Fibroblast of mammary gland (primary cell): ENCODE measurements around the gene ARHGAP4.

ENCODE experiments used
- DNase-seq: peaks from one replicate; pipeline ENCODE4 v3.0.0-alpha.2; 2010; ENCODE audit warnings: low read depth
- H3K4me3 ChIP-seq: 2 replicates; pipeline ENCODE4 v1.5.1; 2011; ENCODE audit warnings: low read depth, mild to moderate bottlenecking, low read length, moderate library complexity; ENCODE audit not compliant: control insufficient read depth
- TF ChIP-seq, protein P1 (sequence below): conservative IDR thresholded peaks from 2 replicates; pipeline ENCODE4 v1.5.1; 2011; ENCODE audit warnings: low read depth, low read length, inconsistent platforms; ENCODE audit not compliant: control insufficient read depth, insufficient read depth

Gene ARHGAP4

DNA sequence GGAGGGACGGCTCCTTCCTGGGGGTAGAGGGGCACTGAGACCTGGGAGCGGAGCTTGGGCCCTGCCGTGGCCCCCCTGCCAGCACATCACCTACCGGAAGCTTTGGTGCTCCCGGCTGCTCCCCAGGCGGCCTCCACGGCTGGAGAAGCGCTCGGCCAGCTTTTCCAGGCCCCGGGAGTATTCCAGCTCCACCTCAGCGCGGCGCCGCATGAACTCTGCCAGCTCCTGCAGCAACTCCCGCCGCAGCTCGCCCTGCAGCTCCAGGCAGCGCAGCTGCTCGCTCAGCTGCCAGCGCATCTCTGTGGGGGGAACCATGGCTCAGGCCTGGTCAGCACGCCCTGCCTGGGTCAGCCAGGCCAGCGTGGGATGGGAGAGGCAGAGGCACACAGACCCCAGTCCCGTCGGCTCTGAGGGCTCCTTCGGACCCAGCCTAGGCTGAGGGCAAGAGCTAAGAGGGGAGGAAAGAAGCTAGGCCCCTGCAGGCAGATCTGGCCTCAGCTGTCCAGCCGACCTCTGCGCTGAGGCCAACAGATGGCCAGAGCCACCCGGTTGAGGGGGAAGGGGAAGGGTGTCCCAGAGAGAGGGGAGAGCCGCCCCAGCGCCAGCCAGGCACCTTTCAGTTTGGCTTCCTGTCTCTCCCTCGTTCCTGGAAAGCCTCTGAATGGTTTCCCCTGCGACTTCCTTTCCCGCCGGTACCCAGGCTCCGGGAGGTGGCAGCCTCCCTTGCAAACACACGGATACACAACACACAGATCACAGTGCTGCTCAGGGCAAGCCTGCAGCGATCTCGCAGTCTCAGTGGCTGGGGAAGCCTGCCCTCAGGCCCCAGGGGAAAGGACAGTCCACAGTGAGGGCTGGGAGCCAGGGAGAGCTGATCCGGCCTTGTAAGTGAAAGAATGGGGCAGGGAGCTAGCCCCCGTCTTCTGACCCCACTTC lies 4.3 kb downstream of the ARHGAP4 start:
- TF ChIP-seq, protein P1, sequence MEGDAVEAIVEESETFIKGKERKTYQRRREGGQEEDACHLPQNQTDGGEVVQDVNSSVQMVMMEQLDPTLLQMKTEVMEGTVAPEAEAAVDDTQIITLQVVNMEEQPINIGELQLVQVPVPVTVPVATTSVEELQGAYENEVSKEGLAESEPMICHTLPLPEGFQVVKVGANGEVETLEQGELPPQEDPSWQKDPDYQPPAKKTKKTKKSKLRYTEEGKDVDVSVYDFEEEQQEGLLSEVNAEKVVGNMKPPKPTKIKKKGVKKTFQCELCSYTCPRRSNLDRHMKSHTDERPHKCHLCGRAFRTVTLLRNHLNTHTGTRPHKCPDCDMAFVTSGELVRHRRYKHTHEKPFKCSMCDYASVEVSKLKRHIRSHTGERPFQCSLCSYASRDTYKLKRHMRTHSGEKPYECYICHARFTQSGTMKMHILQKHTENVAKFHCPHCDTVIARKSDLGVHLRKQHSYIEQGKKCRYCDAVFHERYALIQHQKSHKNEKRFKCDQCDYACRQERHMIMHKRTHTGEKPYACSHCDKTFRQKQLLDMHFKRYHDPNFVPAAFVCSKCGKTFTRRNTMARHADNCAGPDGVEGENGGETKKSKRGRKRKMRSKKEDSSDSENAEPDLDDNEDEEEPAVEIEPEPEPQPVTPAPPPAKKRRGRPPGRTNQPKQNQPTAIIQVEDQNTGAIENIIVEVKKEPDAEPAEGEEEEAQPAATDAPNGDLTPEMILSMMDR, result no peak
- DNase-seq, result no peak
- no peak overlapping the region for H3K4me3 ChIP-seq

DNA sequence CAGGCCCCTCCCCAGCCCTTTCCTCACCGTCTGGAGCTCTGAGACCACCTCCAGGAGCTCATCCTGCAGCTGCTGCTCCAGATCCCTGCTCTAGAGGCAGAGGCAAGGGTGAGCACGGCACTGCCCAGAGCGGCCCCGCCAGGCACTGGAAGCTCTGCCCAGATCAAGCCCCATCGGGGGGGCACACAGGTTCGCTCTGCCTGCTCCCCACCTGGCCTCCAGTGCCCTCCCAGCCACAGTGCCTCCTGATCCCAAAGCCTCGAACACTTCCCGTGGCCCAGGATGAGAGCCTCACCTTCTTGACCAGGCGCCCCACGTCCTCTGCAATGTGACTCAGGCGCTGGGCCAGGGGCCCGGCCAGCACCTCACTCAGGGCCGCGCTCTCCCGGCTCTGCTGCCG lies 5.0 kb downstream of the ARHGAP4 start:
- TF ChIP-seq, protein P1, result no peak
- no peak for DNase-seq
- no peak overlapping the region for H3K4me3 ChIP-seq

DNA sequence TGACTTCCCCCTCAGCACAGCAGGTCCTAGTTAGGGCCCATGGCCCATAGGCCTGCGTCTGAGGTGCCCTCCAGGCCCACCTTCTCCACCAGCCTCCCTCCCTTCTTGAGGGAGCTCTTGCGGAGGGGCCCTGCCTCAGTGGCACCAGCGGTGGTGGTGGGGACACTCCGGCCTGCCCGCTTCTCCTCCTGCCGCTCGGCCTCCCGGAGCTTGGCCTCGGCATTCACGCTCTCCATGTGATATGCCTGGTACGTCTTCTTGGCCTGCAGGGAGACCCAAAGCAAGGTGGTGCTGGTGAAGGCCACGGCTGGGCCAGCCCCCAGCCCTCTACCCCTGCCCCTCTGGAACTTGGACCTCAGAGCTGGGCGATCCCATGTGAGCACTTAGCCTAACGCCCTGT lies 5.5 kb downstream of the ARHGAP4 start:
- no peak for DNase-seq
- TF ChIP-seq, protein P1, result no peak
- H3K4me3 ChIP-seq, result no peak overlapping the region

DNA sequence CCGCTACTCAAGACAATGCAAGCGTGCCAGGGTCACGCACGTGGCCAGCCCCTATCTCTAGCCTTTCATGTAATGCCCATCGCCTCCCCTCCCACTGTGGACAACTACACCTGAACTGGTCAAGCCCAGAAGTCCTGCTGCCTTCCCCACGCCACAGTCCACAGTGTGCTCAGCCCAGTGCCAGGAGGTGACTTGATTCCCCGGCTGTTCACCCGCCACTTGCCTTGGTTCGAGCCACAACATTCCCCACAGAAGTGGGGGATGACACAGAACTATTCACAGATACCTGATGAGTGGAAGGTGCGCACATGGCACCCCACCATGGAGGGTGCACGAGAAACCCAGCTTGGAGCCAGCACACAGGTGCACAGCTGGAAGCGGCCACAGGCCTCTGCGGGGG lies 6.8 kb downstream of the ARHGAP4 start:
- no peak for DNase-seq
- no peak overlapping the region for H3K4me3 ChIP-seq
- TF ChIP-seq, protein P1, result no peak

DNA sequence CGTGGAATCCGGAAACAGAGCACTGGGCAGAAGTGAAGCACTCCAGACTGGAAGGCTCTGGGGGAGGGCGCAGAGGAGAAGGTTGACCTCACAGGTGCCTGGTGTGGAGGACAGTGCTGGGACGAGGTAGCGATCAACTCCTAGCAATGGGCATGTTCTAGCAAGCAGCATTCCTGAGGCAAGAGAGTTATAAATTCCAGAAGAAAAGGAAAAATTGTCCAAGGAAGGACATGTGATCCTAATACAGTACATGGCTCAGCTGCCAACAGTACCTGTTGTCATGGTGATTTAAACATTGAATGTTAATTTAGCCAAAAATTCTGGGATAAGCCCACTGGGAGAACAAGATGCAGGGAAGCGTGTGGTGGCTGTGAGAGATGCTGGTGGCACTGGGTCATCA lies 8.2 kb downstream of the ARHGAP4 start:
- DNase-seq, result no peak
- TF ChIP-seq, protein P1, result no peak
- H3K4me3 ChIP-seq, result no peak overlapping the region

DNA sequence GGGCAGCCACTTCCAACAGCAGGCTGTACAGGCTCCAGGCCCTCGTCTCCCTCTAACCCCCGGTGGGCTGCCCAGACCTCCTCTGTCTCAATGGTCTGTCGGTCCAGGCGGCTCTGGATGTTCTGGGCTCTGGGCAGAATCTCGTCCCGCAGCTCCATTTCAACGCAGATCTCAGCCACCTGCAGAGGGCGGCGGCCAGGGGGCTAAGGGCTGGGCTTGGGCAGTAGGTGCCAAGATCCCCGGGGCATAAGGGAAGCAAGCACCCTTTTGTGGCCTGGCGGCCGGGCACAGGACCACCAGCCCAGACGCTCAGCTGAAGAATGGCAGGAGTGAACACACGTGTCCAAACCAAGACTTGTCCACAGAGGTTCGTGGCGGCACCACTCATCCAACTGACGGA lies 12.4 kb downstream of the ARHGAP4 start:
- TF ChIP-seq, protein P1, result no peak

DNA sequence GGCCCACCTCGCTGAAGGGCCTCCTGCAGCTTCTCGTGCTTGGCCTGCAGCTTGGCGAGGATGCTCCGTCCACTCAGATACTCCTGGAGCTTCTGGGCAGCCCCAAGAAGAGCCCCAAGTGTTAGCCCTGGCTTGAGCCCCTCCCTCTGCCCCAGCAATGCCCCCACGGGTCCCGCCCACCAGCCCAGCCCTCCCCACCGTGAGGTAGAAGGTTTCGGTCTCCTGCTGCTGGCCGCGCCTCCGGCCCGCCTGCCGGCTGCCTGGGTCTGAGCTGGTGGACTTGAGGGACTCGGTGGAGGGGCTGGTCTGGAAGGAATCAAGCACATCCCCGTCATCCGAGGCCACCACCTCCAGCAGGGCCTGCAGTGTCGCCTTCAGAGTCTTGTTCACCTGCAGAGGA lies 12.9 kb downstream of the ARHGAP4 start:
- TF ChIP-seq, protein P1, result no peak
- no peak for DNase-seq

More for the DNA sequence above, 12.4 kb downstream of the ARHGAP4 start:
- H3K4me3 ChIP-seq, result no peak overlapping the region
- no peak for DNase-seq

More for the DNA sequence above, 12.9 kb downstream of the ARHGAP4 start:
- no peak overlapping the region for H3K4me3 ChIP-seq
